Measurements from ENCODE around the gene PXN.

PXN gene

DNA sequence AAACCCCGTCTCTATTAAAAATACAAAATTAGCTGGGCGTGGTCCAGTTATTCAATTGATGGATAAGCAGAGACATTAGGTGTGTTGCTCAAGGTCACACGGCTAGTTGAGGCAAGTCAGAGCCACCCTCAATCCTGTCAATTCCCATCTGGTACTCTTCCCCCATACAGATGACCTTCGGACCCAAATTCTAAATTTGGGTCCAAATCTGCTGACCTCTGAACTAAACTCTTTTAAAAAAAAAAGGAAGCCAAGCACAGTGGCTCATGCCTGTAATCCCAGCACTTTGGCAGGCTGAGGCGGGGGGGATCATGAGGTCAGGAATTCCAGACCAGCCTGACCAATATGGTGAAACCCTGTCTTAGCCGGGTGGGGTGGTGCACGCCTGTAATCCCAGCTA is 94.9 kb downstream of the PXN start:
- Mint-ChIP-seq H3K9me3 (no peaks in the 10 kb centered on the region), H3K36me3 (ENCODE audit: low read depth) (peaks cover 61% of the 10 kb centered on the region), H3K27me3 (no peaks in the 10 kb centered on the region), H3K4me3 (no peak overlapping the region), H3K4me1 (ENCODE audit: low read depth) (peaks cover 9% of the 10 kb centered on the region), H3K27ac (no peak overlapping the region)

DNA sequence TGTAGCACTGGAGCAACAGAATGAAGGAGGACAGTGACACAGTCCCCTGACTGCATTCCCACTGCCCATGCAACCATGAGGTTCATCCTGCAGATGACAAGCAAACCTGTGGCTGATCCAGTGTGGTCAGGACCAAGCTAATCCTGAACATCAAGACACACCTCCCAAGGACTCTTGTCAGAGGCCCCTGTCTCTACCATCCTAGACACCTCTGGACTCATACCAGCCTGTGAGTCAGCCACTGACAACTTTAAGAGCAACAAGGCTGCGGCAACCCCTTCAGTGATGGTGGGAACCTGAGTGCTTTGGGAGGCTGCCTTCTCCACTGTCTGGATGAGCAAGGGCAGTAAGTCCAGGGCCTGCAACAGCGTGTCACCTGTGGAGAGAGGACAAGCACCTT is 95.6 kb downstream of the PXN start:
- H3K27me3 Mint-ChIP-seq = no peaks in the 10 kb centered on the region
- H3K4me1 Mint-ChIP-seq (ENCODE audit: low read depth) = peaks cover 9% of the 10 kb centered on the region
- peaks cover 54% of the 10 kb centered on the region for H3K36me3 Mint-ChIP-seq (ENCODE audit: low read depth)
- H3K27ac Mint-ChIP-seq = no peak overlapping the region
- no peaks in the 10 kb centered on the region for H3K9me3 Mint-ChIP-seq
- no peak overlapping the region for H3K4me3 Mint-ChIP-seq

DNA sequence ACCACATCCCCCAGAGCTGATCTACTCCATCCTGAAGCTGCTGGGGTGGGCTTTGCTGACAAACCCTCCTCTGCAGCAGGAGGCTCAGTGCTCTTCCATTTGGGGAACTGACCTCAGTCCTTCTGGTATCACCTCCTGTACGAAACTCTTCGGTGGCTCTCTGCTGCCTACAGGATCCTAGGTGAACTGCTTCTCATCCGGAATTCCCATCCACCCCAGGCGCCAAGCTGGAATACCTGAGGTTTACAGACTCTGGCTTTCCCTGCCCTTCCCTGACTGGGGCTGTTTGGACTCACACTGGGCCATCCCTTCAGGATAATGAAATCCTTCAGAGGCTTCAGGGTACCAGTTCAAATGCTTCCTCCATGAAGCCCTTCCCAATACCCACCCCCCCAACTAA is 97.2 kb downstream of the PXN start:
- no peaks in the 10 kb centered on the region for H3K9me3 Mint-ChIP-seq
- H3K27ac Mint-ChIP-seq = no peak overlapping the region
- no peak overlapping the region for H3K4me3 Mint-ChIP-seq
- peaks cover 54% of the 10 kb centered on the region for H3K36me3 Mint-ChIP-seq (ENCODE audit: low read depth)
- H3K27me3 Mint-ChIP-seq = no peaks in the 10 kb centered on the region
- H3K4me1 Mint-ChIP-seq (ENCODE audit: low read depth) = peaks cover 9% of the 10 kb centered on the region

DNA sequence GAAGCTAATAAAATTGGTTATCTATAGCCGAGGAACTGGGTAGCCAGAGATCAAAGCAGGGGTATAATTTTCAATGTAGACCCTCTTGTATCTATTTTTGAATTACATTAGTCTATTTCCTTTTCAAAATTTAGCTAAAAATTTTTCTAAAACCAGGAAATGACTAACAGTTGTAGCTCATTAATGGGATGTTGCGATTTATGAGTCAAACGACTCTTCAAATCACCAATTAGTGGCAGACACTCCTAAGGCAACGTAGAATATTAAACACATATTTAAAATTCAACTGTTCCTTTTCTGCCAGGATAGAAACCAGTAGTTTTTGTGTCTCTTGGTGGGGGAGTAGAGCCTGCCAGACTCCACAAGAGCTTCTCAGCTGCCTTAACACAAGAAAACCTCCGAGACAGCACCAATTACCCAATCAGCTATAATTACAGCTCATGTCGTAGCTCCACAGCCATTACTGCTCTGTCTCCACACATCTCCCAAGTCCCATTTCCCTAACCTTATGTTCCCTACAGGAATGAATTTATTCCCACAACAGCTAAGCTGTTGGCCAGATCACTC is 97.9 kb downstream of the PXN start:
- Mint-ChIP-seq H3K36me3 (ENCODE audit: low read depth) (peaks cover 54% of the 10 kb centered on the region), H3K4me1 (ENCODE audit: low read depth) (peaks cover 8% of the 10 kb centered on the region), H3K27ac (no peak overlapping the region), H3K9me3 (no peaks in the 10 kb centered on the region), H3K4me3 (no peak overlapping the region), H3K27me3 (no peaks in the 10 kb centered on the region)

DNA sequence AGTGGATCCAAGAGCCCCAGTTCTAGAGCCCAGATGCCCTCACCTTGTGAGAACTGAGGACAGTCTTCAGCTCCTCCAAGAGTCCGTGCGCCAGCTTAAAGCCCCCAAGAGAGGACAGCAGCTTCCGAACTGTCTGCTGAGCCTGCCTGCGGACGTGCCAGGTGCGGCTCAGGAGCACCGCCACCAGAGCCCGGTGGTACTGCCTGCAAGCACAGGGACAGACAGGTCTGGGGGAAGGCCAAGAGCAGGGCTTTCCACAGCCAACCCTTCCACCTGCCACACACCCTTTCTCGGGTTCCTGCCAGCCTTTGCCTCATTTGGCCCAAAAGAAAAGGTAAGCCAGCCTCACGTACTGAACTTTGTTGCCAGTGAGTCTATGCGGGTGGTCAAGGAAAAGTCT is 101.2 kb downstream of the PXN start:
- Mint-ChIP-seq H3K36me3 (ENCODE audit: low read depth) (peaks cover 64% of the 10 kb centered on the region), H3K4me3 (no peak overlapping the region), H3K9me3 (no peaks in the 10 kb centered on the region)

DNA sequence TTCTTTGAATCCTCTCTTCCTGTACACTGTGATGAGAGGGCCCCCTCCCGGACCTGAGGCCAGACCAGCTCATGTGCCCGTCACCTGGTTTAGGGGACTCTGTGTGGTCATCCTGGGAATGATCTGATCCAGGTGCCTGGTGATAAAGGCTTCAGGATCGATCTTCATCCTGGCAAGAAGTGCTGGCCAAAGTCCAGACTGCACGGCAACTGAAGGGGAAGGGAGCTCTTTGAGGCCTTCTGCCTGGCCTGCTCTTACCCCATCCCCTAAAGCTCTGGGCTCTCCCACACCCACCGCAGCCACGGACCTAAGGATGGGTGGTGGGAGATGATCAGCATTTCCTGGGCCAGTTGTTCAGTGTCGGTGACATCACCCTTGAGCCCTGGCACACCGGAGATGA is 102.8 kb downstream of the PXN start:
- no peaks in the 10 kb centered on the region for H3K4me1 Mint-ChIP-seq (ENCODE audit: low read depth)
- H3K4me3 Mint-ChIP-seq = no peak overlapping the region
- H3K27me3 Mint-ChIP-seq = no peaks in the 10 kb centered on the region
- H3K36me3 Mint-ChIP-seq (ENCODE audit: low read depth) = peaks cover 68% of the 10 kb centered on the region
- no peaks in the 10 kb centered on the region for H3K9me3 Mint-ChIP-seq
- no peak overlapping the region for H3K27ac Mint-ChIP-seq

More for the DNA sequence above, 101.2 kb downstream of the PXN start:
- H3K27me3 Mint-ChIP-seq = no peaks in the 10 kb centered on the region
- H3K27ac Mint-ChIP-seq = no peak overlapping the region
- H3K4me1 Mint-ChIP-seq (ENCODE audit: low read depth) = no peaks in the 10 kb centered on the region

DNA sequence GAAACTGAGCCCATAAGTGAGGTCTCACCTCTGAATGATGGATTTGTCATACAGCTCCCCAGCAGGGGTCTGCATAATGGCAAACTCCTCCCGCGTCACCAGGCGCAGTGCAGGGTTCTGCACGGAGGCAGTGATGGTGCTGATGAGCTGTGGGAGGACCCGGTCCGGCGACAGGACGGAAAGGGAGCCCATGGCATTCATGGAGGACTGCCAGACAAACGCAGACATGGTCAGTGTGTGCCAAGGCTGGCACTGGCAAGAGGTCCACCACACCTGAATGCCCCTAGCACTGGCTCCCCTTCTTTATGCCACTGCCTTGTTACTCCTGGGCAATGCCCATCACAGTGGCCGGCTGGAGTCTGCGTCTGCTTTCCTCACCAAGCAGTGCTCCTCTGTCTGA is 103.7 kb downstream of the PXN start:
- Mint-ChIP-seq H3K27ac (no peak overlapping the region), H3K4me1 (ENCODE audit: low read depth) (no peaks in the 10 kb centered on the region), H3K4me3 (no peak overlapping the region), H3K36me3 (ENCODE audit: low read depth) (peaks cover 75% of the 10 kb centered on the region), H3K27me3 (no peaks in the 10 kb centered on the region), H3K9me3 (no peaks in the 10 kb centered on the region)
